ENCODE results near the gene PSMB8.

DNA sequence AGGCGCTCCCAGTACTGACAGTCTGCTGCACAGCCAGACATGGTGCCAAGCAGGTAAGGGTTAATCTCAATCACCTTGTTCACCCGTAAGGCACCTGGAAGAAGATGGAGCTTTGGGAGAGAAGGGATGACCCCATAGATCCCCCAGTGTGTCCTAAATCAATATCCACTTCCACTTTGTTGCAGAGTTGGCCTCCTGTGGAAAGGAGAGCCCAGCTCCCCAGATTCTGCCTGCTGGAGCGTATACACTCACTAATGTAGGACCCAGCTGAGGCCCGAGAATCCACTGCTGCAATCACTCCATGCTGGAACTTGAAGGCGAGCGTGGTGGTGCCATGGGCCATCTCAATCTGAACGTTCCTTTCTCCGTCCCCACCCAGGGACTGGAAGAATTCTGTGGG, 1.2 kb downstream of the PSMB8 start:
- TF ChIP-seq, protein P1, sequence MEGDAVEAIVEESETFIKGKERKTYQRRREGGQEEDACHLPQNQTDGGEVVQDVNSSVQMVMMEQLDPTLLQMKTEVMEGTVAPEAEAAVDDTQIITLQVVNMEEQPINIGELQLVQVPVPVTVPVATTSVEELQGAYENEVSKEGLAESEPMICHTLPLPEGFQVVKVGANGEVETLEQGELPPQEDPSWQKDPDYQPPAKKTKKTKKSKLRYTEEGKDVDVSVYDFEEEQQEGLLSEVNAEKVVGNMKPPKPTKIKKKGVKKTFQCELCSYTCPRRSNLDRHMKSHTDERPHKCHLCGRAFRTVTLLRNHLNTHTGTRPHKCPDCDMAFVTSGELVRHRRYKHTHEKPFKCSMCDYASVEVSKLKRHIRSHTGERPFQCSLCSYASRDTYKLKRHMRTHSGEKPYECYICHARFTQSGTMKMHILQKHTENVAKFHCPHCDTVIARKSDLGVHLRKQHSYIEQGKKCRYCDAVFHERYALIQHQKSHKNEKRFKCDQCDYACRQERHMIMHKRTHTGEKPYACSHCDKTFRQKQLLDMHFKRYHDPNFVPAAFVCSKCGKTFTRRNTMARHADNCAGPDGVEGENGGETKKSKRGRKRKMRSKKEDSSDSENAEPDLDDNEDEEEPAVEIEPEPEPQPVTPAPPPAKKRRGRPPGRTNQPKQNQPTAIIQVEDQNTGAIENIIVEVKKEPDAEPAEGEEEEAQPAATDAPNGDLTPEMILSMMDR (IDR thresholded peaks at IDR 0.05), result no peak
- TF ChIP-seq POLR2AphosphoS5 (IDR thresholded peaks at IDR 0.05), result no peak
- TF ChIP-seq POLR2A (IDR thresholded peaks at IDR 0.05), result no peak

All from sigmoid colon (tissue), 4 donors.